HG02678 (cell line): ENCODE results near the gene STPG1.
A peak's percentile ranks its signal among the peaks of the same experiment; 100 is the strongest.

Experiments
- ATAC-seq: cut with Tn5 transposase; IDR thresholded peaks from one replicate; pipeline ENCODE4 v1.9.1; 2021; ENCODE audit warnings: mild to moderate bottlenecking, moderate library complexity; ENCODE audit not compliant: unreplicated experiment

The STPG1 gene

DNA sequence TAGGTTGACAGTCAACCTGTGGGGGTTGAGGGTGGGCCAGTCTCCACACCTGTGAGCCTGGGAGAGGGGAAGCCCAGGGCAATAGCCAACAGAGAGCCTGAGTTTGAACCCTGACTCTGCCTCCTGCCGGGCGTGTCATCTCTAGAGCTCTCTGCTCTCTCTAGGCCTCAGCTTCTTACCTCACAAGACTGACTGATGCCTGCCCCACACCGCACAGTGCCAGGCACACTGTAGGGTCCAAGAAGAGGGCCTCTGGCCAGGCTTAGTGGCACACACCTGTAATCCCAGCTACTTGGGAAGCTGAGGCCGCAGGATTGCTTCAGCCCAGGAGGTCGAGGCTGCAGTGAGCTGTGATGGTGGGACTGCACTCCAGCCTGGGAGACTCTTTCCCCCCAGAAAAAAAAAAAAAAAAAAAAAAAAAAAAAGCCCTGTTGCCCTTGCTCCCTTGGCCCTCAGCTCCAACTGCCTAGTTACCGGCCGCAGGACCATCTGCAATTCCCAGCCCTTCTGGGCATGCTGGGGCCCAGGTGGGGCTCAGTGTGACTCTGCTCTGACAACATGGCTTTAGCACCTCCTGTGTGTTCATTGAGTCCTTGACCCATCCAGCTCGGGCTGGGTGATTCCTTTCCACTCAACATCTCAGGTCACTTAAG is 69.4 kb downstream of the STPG1 start:
- no peak for ATAC-seq

- no peak for ATAC-seq
Measured at GRCh38 chr1:24343412-24344089, 70.0 kb downstream of the STPG1 start.

DNA sequence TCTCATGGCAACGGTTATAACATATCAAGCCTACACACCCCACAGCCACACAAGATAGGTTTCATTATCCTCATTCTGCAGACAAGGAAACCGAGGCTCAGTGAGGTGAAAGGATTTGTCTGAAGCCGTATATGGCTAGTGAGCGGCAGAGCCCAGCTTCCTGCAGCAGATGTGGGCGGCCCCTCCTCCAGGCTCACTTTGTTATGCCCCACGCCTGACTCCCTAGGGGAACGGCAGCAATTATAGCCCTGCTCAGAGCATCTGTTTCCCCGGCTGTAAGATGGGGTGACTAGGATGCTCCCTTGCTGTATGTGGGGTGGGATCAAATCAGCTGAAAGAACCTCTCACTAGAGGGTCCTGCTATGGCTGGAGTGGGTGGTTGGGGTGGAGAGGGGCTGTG is 72.3 kb downstream of the STPG1 start:
- ATAC-seq, result no peak

DNA sequence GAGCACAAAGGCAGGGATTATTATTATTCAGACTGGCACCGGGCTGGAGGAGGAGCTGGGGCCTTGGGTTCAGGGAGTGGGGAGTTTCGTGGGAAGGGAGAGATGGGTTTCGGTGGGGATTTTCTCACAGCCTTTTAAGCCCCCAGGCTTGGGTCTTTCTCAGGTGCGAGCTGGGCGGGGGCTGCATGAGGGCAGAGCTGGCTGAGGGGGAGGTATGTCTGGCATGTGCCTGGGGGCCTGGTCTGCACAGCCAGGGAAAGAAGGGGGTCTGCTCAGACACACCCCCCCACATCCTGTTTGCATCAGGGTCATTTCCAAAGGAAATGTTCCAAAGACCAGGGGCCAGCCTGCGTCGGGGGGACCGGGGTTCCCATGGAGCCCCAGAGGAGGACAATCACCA is 72.8 kb downstream of the STPG1 start:
- ATAC-seq, result no peak

- ATAC-seq, result no peak
Measured at GRCh38 chr1:24339996-24340395, 73.6 kb downstream of the STPG1 start.

DNA sequence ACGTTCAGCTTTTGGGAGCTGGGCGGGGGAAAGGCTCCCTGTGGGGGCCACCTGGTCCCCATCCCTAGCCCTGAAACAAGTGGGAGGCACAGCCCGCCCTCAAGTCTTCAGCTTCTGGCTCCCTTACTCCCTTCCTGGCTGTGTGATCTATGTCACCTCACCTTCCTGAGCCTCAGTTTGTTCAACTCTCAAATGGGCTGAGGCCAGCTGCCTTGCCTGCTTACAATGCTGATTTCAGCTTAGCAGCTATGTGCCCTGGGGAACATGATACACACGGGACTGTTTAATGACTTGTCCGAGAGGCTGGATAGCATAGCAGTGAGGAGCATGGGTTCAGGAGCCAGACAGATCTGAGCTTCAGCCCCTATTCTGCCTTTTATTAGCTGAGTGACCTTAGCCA is 75.1 kb downstream of the STPG1 start:
- no peak for ATAC-seq

DNA sequence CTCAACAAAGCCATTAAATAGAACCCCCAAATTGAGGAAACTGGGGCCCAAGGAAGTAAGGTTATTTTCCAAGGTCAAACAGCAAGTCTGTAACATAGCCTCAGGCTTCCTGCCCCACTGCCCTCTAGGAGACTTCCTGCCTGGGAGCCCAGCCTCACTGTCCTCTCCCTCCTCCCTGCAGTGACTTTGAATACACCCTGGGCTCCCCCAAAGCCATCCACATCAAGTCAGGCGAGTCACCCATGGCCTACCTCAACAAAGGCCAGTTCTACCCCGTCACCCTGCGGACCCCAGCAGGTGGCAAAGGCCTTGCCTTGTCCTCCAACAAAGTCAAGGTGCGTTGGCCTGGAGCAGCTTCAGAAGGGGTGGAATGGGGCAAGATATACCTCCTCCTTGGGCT is 76.1 kb downstream of the STPG1 start:
- no peak for ATAC-seq

- no peak for ATAC-seq
Measured at GRCh38 chr1:24336075-24336474, 77.5 kb downstream of the STPG1 start.

GRCh38 chr1:24331961-24332673 is 81.5 kb downstream of the STPG1 start:
- ATAC-seq, result no peak

DNA sequence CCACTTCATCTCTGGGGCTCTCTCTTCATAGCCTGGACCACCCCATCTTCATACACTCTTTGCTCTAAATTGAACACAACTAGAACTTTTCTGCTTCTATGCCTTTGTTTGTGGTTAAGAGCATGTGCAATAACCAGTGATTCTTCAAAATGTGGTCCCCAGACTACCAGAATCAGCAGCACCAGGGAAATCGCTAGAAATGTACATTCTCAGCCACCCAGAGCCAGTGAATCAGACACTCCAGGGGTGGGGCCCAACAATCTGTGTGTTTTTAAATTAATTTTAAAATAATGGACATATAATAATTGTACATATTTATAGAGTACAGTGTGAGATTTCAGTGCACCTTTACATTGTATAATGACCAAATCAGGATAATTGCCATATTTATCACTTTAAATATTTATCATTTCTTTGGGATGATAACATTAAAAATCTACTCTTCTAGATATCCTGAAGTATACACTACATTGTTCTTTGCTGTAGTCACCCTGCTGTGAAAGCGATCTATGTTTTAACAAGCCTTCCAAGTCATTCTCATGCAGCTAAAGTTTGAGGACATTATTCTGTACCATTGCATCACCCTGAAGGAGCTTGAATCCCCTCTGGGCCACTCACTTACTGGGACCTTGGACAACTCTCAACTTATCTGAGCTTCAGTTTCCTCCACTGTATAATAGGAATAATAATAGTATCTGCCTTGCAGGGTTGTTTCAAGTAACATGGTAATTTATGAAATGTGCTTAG is 83.6 kb downstream of the STPG1 start:
- no peak for ATAC-seq

DNA sequence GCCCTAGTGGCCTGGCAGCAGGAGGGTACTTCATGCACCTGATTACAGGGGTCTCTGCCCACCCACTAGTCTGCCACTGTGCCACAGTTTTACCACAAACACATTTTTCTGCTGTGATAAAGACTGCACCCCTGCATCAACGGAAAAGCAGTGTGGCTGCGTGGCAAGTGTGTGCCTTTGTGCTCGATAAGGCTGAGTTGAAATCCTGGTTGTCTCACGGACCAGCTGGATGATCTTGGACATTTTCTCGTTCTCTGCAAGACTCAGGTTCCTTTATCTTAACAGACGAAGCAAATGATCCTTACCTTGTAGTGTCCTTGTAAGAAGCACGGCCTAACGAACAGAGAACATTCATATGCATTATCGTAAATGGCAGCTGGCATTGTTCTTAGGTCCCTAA is 84.3 kb downstream of the STPG1 start:
- no peak for ATAC-seq

- no peak for ATAC-seq
Measured at GRCh38 chr1:24327891-24328290, 85.7 kb downstream of the STPG1 start.

DNA sequence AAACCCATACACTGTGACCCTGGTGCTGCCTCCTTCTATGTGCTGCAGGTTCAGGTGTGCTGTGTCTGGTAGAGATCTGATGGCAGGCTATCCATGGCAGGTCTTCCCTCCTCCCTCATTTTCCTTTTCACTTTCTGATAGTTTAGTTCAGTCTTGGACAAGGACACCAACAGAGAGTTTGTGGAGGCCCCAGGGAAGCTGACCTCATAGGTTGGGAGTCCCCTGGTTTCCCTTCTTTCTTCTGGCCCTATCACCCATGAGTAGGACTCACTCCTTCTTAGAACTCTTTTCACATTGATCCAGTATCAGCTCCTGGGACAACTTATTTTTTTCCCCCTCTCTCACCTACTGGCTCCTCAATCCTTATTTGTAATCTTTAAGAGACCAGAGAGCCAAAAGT is 86.1 kb downstream of the STPG1 start:
- ATAC-seq, result no peak

GRCh38 chr1:24325587-24326449 is 87.8 kb downstream of the STPG1 start:
- no peak for ATAC-seq

DNA sequence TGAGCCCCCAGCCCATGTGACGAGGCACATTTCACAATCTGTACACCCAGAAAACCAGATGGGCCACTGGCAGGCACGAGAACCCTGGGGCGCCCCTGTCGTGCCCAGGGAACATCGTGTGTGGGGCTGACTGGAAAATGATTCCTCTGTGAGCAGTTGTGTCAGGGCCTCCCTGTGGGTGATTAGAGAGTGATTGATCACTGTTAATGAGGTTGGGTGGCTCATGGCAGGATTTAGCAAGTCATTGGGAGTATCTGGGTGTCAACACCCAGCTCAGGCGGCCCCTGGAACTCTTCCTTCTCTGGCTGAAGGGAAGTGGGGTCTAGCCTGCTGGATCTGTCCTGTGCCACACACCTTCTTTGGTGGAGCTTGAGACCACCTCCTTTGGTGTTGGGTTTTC is 88.7 kb downstream of the STPG1 start:
- ATAC-seq, result no peak

DNA sequence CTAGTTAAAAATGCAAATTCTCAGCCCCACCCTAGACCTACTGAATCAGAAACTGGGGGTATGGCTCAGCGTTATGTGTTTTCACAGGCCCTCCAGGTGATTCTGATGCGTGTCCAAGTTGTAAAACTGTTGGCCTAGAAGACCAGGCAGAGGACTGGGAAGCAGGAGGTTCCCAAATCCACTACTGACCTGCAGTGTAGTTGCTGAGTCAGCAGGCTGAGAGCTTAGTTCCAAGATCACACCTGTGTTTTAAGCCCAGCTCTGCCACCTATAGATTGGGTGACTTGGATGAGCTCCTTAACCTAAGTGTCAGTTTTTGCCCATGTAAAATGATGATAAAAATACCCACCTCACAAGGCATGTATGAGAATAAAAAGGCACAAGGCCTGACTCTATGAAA is 90.3 kb downstream of the STPG1 start:
- no peak for ATAC-seq

GRCh38 chr1:24322470-24323177 is 91.0 kb downstream of the STPG1 start:
- ATAC-seq, result no peak

GRCh38 chr1:24321697-24322469 is 91.7 kb downstream of the STPG1 start:
- ATAC-seq, result peak; percentile 73

GRCh38 chr1:24321126-24321525 is 92.5 kb downstream of the STPG1 start:
- ATAC-seq, result no peak
